T-helper 9 cell (primary cell): ENCODE data around the gene SZT2.
"Not testable (repeated sequence)": the region's sequence is repeated elsewhere in the genome, so short reads cannot be mapped to it uniquely, and the experiment has no call there.

Experiments
- DNase-seq: peaks from one replicate; pipeline ENCODE4 v3.0.0-alpha.2; 2020

Gene SZT2

GRCh38 chr1:43463479-43463878, 73.8 kb downstream of the SZT2 start:
- no peak for DNase-seq

DNA sequence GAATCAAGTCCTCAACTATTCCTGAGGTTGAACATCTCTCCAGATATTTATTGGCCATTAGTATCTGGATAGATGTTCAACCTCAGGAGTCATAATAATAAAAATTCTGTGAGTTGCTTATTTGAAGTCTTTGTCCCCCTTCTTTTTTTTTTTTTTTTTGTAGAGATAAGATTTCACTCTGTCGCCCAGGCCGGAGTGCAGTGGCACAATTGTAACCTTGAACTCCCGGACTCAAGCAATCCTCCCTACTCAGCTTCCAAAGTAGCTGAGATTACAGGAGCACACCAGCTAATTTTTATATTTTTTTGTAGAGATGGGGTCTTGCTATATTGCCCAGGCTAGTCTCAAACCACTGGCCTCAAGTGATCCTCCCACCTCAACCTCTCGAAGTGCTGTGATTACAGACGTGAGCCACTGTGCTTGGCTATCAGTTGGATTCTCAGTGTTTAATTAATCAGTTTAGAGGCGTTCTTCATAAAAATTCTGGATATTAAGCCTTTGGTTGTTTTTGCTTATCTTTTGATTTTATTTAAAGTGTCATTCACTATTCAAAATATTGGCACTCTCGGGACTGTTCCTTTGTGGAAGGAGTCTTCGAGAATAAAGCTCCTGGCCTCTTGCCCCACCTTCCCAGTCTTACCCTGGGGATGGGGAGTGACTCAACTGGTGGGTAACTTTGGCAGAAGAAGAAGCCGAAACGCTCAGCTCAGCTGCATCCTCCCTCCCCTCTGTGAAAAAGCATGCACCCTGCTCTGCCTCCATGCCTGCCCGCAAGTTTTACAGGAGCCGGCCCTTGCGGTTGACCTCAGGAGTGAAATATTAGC, 75.2 kb downstream of the SZT2 start:
- DNase-seq = no peak

- DNase-seq = no peak
Observed at GRCh38 chr1:43465505-43466067, 75.9 kb downstream of the SZT2 start.

- no peak for DNase-seq
Observed at GRCh38 chr1:43466403-43466802, 76.7 kb downstream of the SZT2 start.

GRCh38 chr1:43468414-43468813, 78.7 kb downstream of the SZT2 start:
- no peak for DNase-seq

GRCh38 chr1:43469932-43470331, 80.2 kb downstream of the SZT2 start:
- DNase-seq = no peak

DNA sequence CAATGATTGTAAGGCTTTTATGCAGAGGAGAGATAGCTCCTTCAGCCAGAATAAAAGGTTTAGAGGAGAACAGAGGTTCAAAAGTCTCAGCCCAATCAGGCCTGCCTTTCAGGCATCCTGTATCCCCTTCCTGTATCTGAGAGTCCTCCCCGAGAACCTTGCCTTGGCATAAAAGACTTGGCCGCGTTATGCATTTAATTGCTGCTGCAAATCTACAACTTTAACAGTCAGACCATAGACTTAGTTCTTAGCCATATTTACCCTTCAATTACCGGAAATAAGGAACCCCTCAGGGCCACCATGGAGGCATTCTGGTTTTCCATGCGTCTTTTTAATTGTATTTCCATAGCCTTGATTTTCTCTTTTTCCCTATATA, 82.4 kb downstream of the SZT2 start:
- DNase-seq = no peak

- DNase-seq = not testable (repeated sequence)
Observed at GRCh38 chr1:43472463-43473151, 82.9 kb downstream of the SZT2 start.

DNA sequence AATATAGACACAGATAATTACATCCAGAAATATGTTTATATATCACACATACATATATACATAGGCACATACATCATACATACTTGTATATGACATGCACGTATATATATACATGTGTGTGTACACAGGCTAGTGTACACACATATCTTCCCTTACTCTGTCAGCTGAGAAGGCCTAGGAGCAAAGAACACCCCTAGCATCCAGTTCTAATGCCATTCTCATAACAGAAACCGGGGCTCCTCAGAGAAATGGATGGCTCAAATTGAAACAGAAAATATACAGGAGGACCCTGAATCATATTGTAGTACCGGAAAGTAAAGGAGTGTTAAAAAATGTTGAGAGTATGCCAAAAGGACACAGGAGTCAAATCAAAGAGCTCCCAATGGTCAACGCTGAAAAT, 83.8 kb downstream of the SZT2 start:
- DNase-seq = no peak

DNA sequence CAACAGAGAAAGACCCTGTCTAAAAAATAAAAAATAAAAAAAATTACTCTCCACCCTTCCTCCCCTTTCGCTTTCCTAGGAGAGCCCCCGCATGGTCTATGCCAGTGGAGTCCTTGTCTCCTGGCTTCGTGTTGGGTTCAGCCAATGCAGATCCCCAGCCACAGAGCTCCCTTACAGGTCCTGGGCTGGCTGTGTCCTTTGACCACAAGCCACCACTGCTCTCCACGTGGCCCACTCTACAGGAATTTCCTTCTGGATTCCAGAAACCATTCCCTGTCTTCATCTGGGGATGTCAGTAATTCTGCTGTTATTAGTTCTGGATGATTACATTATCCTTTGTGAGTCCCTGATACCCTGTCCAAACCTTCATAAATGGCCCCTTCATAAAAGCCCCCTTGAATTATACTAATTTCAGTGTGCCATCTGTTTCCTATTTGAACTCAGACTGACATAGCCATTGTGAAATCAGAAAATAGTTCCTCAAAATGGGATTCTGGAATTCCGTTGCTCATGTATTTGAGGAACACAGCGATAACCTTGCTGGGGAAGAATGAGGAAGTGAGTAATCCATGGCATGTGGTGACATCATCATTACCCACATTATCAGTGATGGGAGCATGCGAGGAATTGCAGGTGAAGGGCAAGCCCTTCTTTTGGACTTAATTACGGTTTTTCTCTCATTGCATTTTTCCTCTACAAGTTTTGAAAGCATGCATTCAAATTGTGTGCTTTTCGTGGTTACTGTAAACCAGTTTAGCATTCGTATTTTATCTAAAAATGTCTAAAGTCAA, 86.1 kb downstream of the SZT2 start:
- not testable (repeated sequence) for DNase-seq

DNA sequence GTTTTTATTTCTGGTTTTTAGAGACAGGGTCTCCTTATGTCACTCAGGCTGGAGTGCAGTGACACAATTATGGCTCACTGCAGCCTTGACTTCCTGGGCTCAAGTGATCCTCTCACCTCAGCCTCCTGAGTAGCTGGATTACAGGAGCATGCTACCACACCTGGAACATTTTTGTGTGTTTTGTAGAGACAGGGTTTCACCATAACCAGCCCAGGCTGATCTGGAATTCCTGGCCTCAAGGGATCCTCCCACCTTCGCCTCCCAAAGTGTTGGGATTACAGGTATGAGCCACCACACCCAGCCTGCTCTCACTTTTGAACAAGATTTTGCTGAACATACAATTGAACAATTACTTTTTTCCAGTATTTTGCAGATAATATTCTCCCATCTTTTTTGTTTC, 88.0 kb downstream of the SZT2 start:
- DNase-seq = no peak

DNA sequence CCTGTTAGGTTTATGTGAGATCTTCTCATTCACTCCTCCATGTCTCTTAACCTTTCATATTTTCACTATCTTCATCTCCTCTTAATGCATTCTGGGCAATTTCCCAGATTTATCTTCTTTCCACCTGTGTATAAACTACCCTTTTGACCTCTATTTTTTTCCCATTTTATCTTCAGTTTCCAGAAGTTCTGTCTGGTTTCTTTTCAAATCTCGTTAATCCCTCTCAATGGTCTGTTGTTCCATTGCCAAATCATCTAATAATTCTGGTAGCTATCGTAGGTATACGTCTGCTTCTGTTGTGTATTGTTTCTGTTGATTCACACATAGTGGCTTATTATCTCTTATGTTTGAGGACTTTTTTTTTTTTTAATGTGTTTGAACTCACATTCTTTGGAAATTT, 89.7 kb downstream of the SZT2 start:
- DNase-seq = no peak

- no peak for DNase-seq
Observed at GRCh38 chr1:43481491-43481890, 91.8 kb downstream of the SZT2 start.

DNA sequence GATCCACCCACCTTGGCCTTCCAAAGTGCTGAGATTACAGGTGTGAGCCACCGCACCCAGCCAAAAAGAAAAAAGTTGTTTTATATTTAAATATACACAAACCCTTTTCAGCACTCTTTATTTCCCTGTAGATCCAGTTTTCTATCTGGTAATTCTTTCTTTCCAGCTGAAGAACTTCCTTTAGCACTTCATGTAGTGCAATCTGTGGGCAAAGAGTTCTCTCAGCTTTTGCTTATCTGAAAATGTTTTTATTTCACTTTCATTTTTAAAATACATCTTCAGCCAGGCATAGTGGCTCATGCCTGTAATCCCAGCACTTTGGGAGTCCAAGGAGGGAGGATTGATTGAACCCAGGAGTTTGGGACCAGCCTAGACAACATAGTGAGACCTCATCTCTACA, 92.5 kb downstream of the SZT2 start:
- DNase-seq = no peak

DNA sequence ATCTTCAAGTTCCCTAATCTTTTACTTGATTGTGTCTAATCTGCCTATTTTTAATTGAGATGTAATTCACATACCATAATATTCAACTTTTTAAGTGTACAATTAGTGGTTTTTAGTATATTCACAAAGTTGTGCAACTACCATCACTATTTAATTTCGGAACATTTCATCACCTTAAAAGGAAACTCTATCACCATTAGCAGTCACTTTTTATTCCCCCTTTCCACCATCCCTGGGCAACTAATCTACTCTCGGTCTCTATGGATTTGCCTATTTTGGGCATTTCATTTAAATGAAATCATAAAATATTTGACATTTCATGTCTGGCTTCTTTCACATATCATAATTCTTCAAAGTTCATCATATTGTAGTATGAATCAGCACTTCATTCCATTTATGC, 94.7 kb downstream of the SZT2 start:
- DNase-seq = no peak

GRCh38 chr1:43488165-43488564, 98.5 kb downstream of the SZT2 start:
- no peak for DNase-seq

GRCh38 chr1:43491061-43491460, 101.4 kb downstream of the SZT2 start:
- no peak for DNase-seq

DNA sequence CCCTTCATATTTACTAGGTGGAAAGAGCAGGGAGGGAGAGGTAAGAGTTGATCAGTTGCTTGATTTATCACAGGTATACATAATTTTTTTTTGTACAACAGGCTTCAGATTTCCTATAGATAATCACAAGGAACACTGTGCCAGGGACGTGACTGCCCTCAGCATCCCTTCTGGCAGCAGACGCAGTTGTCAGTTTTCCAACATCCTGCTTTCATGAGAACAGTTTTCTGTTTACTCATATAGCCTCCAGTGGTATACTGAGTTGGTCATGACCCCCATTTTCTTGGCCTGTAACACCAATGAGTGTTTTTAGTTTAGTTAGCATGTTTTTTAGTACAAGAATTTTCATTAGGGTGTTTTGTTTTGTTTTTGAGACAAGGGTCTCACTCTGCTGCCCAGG, 103.1 kb downstream of the SZT2 start:
- DNase-seq = no peak

DNA sequence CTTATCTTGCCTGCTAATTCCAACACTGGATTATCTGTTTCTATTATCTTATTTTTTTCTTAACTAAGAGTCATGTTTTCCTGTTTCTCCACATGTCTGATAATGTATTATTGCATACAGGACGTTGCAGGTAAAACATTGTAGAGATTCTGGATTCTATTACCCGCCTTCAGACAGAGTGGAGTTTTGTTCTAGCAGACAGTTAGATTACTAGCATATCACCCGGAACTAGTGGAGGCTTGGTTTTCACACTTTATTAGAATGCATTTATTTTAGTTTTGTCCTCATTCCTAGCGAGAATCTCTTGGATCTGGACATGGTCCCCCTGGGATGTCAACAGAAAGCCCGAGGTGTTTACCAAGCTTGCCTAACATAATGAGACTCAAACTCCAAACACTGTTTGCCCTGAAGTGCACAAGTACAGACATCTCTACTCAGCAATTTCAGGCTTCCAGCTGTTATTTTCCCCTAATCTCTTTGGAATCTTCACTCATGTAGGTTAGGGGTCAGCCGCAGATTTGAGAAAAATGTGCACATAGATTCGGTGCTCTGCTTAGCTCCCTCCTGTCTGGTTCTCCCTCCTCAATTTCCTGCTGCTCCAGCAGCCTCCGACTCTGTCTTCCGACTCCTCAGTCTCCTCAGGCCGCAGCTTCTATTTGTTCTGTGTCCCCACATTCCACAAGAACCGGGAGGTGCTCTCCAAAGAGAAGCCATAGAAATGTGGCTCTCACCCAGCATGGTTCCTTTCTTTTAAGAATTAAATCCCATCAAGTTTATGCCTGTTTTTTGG, 104.2 kb downstream of the SZT2 start:
- DNase-seq = no peak

DNA sequence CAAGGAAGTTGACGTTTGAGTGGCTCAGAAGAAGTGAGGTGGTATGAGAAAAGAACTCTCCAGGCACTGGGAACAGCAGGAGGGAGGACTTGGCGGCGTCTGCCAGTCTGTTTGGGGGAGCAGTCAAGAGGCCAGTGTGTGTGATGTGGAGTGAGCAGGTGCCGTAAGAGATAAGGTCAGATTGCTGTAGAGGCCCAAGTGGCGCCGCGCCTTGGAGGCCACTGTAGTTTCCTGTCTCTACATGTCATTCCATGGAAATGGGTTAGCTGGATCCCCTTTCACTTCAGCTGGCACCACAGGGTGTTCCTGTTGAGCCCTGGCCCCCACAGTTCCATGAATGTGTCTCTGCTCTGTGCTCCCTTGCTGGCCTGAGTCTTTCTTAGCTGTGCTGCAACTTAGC, 105.5 kb downstream of the SZT2 start:
- no peak for DNase-seq

DNA sequence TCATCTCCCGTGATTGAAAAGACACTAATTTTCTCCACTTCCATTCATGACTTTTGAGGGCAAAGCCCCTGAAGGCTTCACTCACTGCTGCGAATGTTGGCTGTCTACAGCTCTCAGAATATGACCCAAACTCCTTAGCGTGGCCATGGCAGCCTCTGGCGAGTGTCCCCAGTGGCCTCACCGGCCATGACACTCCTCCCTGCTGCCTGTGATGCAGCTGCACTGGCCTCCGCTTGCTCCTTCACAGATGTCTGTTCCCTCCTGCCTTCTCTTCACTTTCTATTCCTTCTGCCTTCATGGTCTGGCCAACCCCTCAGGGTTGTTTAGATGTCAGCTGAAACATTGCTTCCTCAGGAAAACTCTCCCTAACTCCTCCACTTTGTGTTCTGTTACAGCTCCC, 110.2 kb downstream of the SZT2 start:
- no peak for DNase-seq

DNA sequence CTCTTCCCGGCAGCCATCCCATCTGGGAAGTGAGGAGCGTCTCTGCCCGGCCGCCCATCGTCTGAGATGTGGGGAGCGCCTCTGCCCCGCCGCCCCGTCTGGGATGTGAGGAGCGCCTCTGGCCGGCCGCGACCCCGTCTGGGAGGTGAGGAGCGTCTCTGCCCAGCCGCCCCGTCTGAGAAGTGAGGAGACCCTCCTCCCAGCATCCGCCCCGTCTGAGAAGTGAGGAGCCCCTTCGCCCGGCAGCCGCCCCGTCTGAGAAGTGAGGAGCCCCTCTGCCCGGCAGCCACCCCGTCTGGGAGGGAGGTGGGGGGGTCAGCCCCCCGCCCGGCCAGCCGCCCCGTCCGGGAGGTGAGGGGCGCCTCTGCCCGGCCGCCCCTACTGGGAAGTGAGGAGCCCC, 112.1 kb downstream of the SZT2 start:
- not testable (repeated sequence) for DNase-seq

DNA sequence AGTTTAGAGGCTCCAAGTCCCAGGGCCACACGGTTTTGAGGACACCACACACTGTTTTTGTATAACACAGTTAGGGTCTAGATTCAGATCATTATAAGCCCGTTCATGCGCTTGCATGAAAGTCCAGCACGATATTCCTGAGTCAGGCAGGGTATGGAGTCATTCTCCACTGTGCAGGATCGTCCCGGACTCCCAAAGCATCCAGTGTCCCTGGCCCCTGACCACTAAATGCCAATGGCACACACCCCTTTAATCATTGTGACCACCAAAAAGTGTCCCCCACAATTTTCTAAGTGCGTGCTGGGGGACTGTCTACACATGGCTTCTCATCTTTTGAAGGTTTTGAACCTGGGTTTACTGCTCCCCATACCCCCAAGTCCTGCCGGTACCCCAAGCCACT, 113.8 kb downstream of the SZT2 start:
- DNase-seq = no peak
